HEK293 (cell line): ENCODE results near the gene KCNK1.

Source experiments
- CTCF ChIA-PET: fragments of 350-600 bp; formaldehyde crosslinking; extraction: SDS; loops from one replicate; lab custom pipeline; 2021; ENCODE audit warnings: antibody characterized with exemption; lab: Yijun Ruan, JAX
- POLR2A ChIA-PET: fragments of 300-600 bp; formaldehyde crosslinking; extraction: SDS; loops from one replicate; lab custom pipeline; 2020; ENCODE audit warnings: antibody characterized with exemption, inconsistent platforms; lab: Yijun Ruan, JAX
- H3K27ac ChIP-seq: fragments of 200-500 bp; sonication (Bioruptor generic); 2 replicates; pipeline ENCODE4 v1.5.1; 2014; ENCODE audit warnings: low read depth, low read length, control low read depth, inconsistent platforms; ENCODE audit errors: extremely low read depth
- H3K36me3 ChIP-seq, 2 experiments: fragments of 200-500 bp in 1 of 2; sonication (Bioruptor generic) in 1 of 2; 1 replicate in 1 of 2; 2 replicates in 1 of 2; pipeline ENCODE4 v1.5.1; 2014 to 2017; ENCODE audit warnings: inconsistent platforms in 2 of 2, low read length in 2 of 2; ENCODE audit not compliant: control insufficient read depth in 2 of 2, insufficient read depth in 1 of 2
- H3K4me1 ChIP-seq: fragments of 200-500 bp; sonication (Bioruptor generic); 2 replicates; pipeline ENCODE4 v1.5.1; 2014; ENCODE audit warnings: mild to moderate bottlenecking, low read length, inconsistent platforms; ENCODE audit not compliant: control insufficient read depth, insufficient read depth
- H3K4me3 ChIP-seq: 2 replicates; pipeline ENCODE4 v1.5.1; 2011; ENCODE audit warnings: low read depth, mild to moderate bottlenecking, control low read depth, low read length, moderate library complexity
- H3K9me3 ChIP-seq: fragments of 200-500 bp; sonication (Bioruptor generic); 2 replicates; pipeline ENCODE4 v1.5.1; 2014; ENCODE audit warnings: low read depth, low read length, inconsistent platforms; ENCODE audit not compliant: control insufficient read depth, insufficient read depth
- HOXA7 ChIP-seq: sonication (generic); formaldehyde crosslinking; IDR thresholded peaks from 2 replicates; pipeline ENCODE4 v1.8.1; 2022; ENCODE audit warnings: missing genetic modification reagents, borderline replicate concordance
- KLF1 ChIP-seq: fragments of 450-650 bp; formaldehyde crosslinking; IDR thresholded peaks from 2 replicates; pipeline ENCODE4 v1.5.1; 2016; ENCODE audit warnings: missing biosample characterization, missing genetic modification characterization
- KLF7 ChIP-seq: fragments of 450-650 bp; formaldehyde crosslinking; IDR thresholded peaks from 2 replicates; pipeline ENCODE4 v1.5.1; 2016; ENCODE audit warnings: missing biosample characterization, missing genetic modification characterization, borderline replicate concordance
- SCRT2 ChIP-seq: fragments of 450-650 bp; formaldehyde crosslinking; IDR thresholded peaks from 2 replicates; pipeline ENCODE4 v1.5.1; 2016; ENCODE audit warnings: missing biosample characterization, missing genetic modification characterization
- ZNF354C ChIP-seq: fragments of 450-650 bp; formaldehyde crosslinking; IDR thresholded peaks from 2 replicates; pipeline ENCODE4 v1.5.1; 2016; ENCODE audit warnings: missing biosample characterization, missing genetic modification characterization, low read depth, borderline replicate concordance
- ZNF404 ChIP-seq: fragments of 450-650 bp; formaldehyde crosslinking; IDR thresholded peaks from 2 replicates; pipeline ENCODE4 v1.5.1; 2017; ENCODE audit warnings: missing biosample characterization, missing genetic modification characterization
- ZNF670 ChIP-seq: fragments of 450-650 bp; formaldehyde crosslinking; IDR thresholded peaks from 2 replicates; pipeline ENCODE4 v1.5.1; 2016; ENCODE audit warnings: missing biosample characterization, missing genetic modification characterization, low read depth
- ZNF776 ChIP-seq: fragments of 450-650 bp; formaldehyde crosslinking; IDR thresholded peaks from 2 replicates; pipeline ENCODE4 v1.5.0; 2017; ENCODE audit warnings: missing biosample characterization, missing genetic modification characterization, borderline replicate concordance
- ZNF777 ChIP-seq: fragments of 450-650 bp; formaldehyde crosslinking; IDR thresholded peaks from 2 replicates; pipeline ENCODE4 v1.5.1; 2017; ENCODE audit warnings: missing biosample characterization, missing genetic modification characterization, borderline replicate concordance
- TF ChIP-seq, protein P1 (sequence below): fragments of 450-650 bp; formaldehyde crosslinking; IDR thresholded peaks from 2 replicates; pipeline ENCODE4 v1.5.1; 2016; ENCODE audit warnings: missing biosample characterization, missing genetic modification characterization
- TF ChIP-seq, protein P2 (sequence below): fragments of 450-650 bp; formaldehyde crosslinking; IDR thresholded peaks from 2 replicates; pipeline ENCODE4 v1.5.1; 2016; ENCODE audit warnings: missing biosample characterization, missing genetic modification characterization
- TF ChIP-seq, protein P3 (sequence below): fragments of 450-650 bp; formaldehyde crosslinking; IDR thresholded peaks from 2 replicates; pipeline ENCODE4 v1.5.1; 2017; ENCODE audit warnings: missing biosample characterization, missing genetic modification characterization
- TF ChIP-seq, protein P4 (sequence below): fragments of 450-650 bp; formaldehyde crosslinking; IDR thresholded peaks from 2 replicates; pipeline ENCODE4 v1.5.1; 2016; ENCODE audit warnings: missing biosample characterization, missing genetic modification characterization, low read depth
- TF ChIP-seq, protein P5 (sequence below): fragments of 450-650 bp; formaldehyde crosslinking; IDR thresholded peaks from 2 replicates; pipeline ENCODE4 v1.5.1; 2017; ENCODE audit warnings: missing biosample characterization, missing genetic modification characterization
- TF ChIP-seq, protein P6 (sequence below): fragments of 450-650 bp; formaldehyde crosslinking; optimal IDR thresholded peaks from 2 replicates; pipeline ENCODE3; 2016; ENCODE audit warnings: missing biosample characterization, mild to moderate bottlenecking, missing genetic modification characterization

Gene KCNK1

DNA sequence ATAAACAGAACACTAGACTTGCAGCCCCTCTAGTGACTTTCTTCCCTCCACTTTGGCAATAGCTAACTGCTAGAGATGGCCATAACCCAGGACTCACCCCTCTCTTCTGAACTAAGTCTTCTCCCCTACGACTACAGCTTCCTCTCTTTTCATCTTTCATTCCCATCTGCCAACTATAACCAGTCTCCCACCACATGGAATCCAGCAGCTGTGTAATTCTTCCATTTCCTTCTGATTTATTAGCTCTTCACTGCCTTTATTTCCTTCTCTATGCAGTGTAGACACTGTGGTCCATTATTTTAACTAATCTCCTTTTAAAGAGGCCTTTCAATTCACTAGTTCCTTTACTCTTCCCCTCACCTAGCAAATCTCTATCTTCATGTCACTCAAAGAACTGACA is 13.4 kb upstream of the KCNK1 start:
- Histone ChIP-seq H3K4me3 (no peak overlapping the region), H3K27ac (no peak overlapping the region), H3K9me3 (no peaks in the 10 kb centered on the region), H3K36me3 (no peaks in the 10 kb centered on the region), H3K4me1 (no peaks in the 10 kb centered on the region)
- POLR2A ChIA-PET: no interaction called here
- TF ChIP-seq ZNF777 (tag by site-specific recombination) (no peak), KLF7 (tag by site-specific recombination) (no peak), ZNF404 (tag by site-specific recombination) (no peak), KLF1 (no peak), HOXA7 (CRISPR knock-in tag) (no peak), ZNF670 (tag by site-specific recombination) (no peak), ZNF776 (no peak)
- TF ChIP-seq, protein P1, sequence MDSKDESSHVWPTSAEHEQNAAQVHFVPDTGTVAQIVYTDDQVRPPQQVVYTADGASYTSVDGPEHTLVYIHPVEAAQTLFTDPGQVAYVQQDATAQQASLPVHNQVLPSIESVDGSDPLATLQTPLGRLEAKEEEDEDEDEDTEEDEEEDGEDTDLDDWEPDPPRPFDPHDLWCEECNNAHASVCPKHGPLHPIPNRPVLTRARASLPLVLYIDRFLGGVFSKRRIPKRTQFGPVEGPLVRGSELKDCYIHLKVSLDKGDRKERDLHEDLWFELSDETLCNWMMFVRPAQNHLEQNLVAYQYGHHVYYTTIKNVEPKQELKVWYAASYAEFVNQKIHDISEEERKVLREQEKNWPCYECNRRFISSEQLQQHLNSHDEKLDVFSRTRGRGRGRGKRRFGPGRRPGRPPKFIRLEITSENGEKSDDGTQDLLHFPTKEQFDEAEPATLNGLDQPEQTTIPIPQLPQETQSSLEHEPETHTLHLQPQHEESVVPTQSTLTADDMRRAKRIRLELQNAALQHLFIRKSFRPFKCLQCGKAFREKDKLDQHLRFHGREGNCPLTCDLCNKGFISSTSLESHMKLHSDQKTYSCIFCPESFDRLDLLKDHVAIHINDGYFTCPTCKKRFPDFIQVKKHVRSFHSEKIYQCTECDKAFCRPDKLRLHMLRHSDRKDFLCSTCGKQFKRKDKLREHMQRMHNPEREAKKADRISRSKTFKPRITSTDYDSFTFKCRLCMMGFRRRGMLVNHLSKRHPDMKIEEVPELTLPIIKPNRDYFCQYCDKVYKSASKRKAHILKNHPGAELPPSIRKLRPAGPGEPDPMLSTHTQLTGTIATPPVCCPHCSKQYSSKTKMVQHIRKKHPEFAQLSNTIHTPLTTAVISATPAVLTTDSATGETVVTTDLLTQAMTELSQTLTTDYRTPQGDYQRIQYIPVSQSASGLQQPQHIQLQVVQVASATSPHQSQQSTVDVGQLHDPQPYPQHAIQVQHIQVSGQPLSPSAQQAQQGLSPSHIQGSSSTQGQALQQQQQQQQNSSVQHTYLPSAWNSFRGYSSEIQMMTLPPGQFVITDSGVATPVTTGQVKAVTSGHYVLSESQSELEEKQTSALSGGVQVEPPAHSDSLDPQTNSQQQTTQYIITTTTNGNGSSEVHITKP (tag by site-specific recombination): no peak
- CTCF ChIA-PET: interaction anchor here (0.6 kb wide), 2 partner anchors 81 to 182 kb away, joined by 3 to 4 read pairs; no protein-coding TSS in a partner anchor

DNA sequence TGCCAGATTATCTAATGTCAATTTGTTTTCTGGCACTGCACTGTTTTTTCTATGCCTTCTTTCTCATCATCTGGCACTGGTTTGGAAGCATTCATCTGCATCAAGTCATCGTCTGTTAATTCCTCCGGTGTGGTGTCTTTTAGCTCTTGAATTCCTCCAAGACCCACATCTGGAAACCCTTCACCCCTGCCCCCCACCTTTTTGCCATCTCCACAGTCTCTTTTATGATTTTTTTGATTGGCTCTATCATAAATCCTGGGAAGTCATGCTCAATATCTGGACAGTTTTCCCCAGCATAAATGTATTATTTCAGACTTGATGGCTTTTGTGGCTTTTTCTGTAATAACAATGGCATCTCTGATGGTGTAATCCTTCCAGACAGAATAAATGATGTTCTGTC is 10.4 kb upstream of the KCNK1 start:
- POLR2A ChIA-PET: no interaction called here
- Histone ChIP-seq H3K9me3 (no peaks in the 10 kb centered on the region), H3K4me1 (no peaks in the 10 kb centered on the region), H3K27ac (no peak overlapping the region), H3K4me3 (no peak overlapping the region)
- TF ChIP-seq, protein P2, sequence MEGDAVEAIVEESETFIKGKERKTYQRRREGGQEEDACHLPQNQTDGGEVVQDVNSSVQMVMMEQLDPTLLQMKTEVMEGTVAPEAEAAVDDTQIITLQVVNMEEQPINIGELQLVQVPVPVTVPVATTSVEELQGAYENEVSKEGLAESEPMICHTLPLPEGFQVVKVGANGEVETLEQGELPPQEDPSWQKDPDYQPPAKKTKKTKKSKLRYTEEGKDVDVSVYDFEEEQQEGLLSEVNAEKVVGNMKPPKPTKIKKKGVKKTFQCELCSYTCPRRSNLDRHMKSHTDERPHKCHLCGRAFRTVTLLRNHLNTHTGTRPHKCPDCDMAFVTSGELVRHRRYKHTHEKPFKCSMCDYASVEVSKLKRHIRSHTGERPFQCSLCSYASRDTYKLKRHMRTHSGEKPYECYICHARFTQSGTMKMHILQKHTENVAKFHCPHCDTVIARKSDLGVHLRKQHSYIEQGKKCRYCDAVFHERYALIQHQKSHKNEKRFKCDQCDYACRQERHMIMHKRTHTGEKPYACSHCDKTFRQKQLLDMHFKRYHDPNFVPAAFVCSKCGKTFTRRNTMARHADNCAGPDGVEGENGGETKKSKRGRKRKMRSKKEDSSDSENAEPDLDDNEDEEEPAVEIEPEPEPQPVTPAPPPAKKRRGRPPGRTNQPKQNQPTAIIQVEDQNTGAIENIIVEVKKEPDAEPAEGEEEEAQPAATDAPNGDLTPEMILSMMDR (tag by site-specific recombination): no peak
- TF ChIP-seq, protein P3, sequence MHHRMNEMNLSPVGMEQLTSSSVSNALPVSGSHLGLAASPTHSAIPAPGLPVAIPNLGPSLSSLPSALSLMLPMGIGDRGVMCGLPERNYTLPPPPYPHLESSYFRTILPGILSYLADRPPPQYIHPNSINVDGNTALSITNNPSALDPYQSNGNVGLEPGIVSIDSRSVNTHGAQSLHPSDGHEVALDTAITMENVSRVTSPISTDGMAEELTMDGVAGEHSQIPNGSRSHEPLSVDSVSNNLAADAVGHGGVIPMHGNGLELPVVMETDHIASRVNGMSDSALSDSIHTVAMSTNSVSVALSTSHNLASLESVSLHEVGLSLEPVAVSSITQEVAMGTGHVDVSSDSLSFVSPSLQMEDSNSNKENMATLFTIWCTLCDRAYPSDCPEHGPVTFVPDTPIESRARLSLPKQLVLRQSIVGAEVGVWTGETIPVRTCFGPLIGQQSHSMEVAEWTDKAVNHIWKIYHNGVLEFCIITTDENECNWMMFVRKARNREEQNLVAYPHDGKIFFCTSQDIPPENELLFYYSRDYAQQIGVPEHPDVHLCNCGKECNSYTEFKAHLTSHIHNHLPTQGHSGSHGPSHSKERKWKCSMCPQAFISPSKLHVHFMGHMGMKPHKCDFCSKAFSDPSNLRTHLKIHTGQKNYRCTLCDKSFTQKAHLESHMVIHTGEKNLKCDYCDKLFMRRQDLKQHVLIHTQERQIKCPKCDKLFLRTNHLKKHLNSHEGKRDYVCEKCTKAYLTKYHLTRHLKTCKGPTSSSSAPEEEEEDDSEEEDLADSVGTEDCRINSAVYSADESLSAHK (tag by site-specific recombination): no peak
- TF ChIP-seq ZNF354C (tag by site-specific recombination): no peak
- TF ChIP-seq, all 188 proteins: peak for 0
- no peaks in the 10 kb centered on the region for H3K36me3 ChIP-seq
- CTCF ChIA-PET: no interaction called here

DNA sequence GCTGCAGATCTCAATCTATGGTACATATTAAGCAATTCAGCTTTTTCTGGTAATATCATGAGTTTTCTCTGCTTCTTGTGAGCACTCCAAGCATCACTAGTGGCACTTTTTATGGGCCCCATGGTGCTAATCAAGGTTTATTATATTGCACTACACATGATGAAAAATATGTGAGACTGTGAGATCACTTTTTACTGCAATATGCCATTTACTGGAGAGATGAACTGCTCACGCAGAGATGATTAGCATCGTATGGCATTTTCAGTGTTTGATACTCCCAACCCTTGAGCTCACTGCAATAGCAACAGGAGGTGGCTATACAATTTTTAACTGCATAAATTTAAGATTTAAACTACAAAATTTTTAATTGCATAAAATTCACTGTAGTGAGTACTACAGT is 8.7 kb upstream of the KCNK1 start:
- ChIA-PET CTCF (interaction anchor here (0.5 to 0.7 kb wide), 2 partner anchors 8 to 182 kb away, joined by 3 read pairs; no protein-coding TSS in a partner anchor), POLR2A (interaction anchor here (0.6 kb wide), 1 partner anchor 10 kb away, joined by 4 read pairs; no protein-coding TSS in a partner anchor)
- TF ChIP-seq, protein P4, sequence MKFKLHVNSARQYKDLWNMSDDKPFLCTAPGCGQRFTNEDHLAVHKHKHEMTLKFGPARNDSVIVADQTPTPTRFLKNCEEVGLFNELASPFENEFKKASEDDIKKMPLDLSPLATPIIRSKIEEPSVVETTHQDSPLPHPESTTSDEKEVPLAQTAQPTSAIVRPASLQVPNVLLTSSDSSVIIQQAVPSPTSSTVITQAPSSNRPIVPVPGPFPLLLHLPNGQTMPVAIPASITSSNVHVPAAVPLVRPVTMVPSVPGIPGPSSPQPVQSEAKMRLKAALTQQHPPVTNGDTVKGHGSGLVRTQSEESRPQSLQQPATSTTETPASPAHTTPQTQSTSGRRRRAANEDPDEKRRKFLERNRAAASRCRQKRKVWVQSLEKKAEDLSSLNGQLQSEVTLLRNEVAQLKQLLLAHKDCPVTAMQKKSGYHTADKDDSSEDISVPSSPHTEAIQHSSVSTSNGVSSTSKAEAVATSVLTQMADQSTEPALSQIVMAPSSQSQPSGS (tag by site-specific recombination): no peak
- TF ChIP-seq, protein P5, sequence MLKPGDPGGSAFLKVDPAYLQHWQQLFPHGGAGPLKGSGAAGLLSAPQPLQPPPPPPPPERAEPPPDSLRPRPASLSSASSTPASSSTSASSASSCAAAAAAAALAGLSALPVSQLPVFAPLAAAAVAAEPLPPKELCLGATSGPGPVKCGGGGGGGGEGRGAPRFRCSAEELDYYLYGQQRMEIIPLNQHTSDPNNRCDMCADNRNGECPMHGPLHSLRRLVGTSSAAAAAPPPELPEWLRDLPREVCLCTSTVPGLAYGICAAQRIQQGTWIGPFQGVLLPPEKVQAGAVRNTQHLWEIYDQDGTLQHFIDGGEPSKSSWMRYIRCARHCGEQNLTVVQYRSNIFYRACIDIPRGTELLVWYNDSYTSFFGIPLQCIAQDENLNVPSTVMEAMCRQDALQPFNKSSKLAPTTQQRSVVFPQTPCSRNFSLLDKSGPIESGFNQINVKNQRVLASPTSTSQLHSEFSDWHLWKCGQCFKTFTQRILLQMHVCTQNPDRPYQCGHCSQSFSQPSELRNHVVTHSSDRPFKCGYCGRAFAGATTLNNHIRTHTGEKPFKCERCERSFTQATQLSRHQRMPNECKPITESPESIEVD (tag by site-specific recombination): peak; percentile 92
- peak; percentile 53; the same call in 1 of the 2 replicates for TF ChIP-seq SCRT2 (tag by site-specific recombination)
- TF ChIP-seq, protein P6, sequence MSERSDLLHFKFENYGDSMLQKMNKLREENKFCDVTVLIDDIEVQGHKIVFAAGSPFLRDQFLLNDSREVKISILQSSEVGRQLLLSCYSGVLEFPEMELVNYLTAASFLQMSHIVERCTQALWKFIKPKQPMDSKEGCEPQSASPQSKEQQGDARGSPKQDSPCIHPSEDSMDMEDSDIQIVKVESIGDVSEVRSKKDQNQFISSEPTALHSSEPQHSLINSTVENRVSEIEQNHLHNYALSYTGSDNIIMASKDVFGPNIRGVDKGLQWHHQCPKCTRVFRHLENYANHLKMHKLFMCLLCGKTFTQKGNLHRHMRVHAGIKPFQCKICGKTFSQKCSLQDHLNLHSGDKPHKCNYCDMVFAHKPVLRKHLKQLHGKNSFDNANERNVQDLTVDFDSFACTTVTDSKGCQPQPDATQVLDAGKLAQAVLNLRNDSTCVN (tag by site-specific recombination): no peak
- Histone ChIP-seq H3K27ac (no peak overlapping the region), H3K36me3 (no peaks in the 10 kb centered on the region), H3K4me1 (no peaks in the 10 kb centered on the region), H3K4me3 (no peak overlapping the region), H3K9me3 (no peaks in the 10 kb centered on the region)
